Naive B cell (primary cell): ENCODE results near the gene XYLT1. TPM values are rescaled to one million over a fixed set of nuclear protein-coding genes. Genes with fewer than 3 reads are reported as not detected.
A peak's percentile ranks its signal among the peaks of the same experiment; 100 is the strongest.

Source experiments
- ATAC-seq, 2 donors: fragments of 150-1000 bp; cut with Tn5 transposase; 2 replicates each; pipeline ENCODE4 v1.10.0; 2021; ENCODE audit warnings: low read depth in 2 of 2, mild to moderate bottlenecking in 2 of 2, moderate library complexity in 2 of 2
- DNase-seq: peaks from one replicate; pipeline ENCODE4 v3.0.0; 2022
- H3K27ac Mint-ChIP-seq, 6 donors: one replicate each; pipeline ENCODE4 v1.8.0; 2020 to 2022; ENCODE audit warnings: mild to moderate bottlenecking in 6 of 6, mixed read lengths in 6 of 6, moderate library complexity in 5 of 6, inconsistent platforms in 2 of 6
- H3K27me3 Mint-ChIP-seq, 3 donors: one replicate each; pipeline ENCODE4 v1.8.0; 2021 to 2022; ENCODE audit warnings: mixed read lengths in 3 of 3, mild to moderate bottlenecking in 1 of 3
- H3K36me3 Mint-ChIP-seq, 2 donors: one replicate each; pipeline ENCODE4 v1.8.0; 2020 to 2022; ENCODE audit warnings: mixed read lengths in 2 of 2, inconsistent platforms in 1 of 2, mild to moderate bottlenecking in 1 of 2
- H3K4me1 Mint-ChIP-seq, 3 donors: one replicate each; pipeline ENCODE4 v1.8.0; 2020 to 2022; ENCODE audit warnings: mixed read lengths in 3 of 3, inconsistent platforms in 1 of 3, mild to moderate bottlenecking in 1 of 3, moderate library complexity in 1 of 3
- H3K4me3 Mint-ChIP-seq, 8 donors: one replicate each; pipeline ENCODE4 v1.8.0; 2020 to 2022; ENCODE audit warnings: mild to moderate bottlenecking in 8 of 8, mixed read lengths in 8 of 8, moderate library complexity in 8 of 8, inconsistent platforms in 2 of 8
- H3K9me3 Mint-ChIP-seq, 7 donors: one replicate each; pipeline ENCODE4 v1.8.0; 2020 to 2022; ENCODE audit warnings: mixed read lengths in 7 of 7, mild to moderate bottlenecking in 5 of 7, inconsistent platforms in 2 of 7, moderate library complexity in 1 of 7
- polyA plus RNA-seq, 6 donors: library from polyadenylated mRNA; unstranded; fragments of 300-500 nt; fragmentation: Illumina TruSeq; gene quantifications; one replicate each; pipeline ENCODE4 v1.2.3, GENCODE V29; 2021; ENCODE audit warnings: low read depth in 6 of 6

XYLT1 gene
- polyA plus RNA-seq, 6 donors from 2014 or later: 1.7 to 8.7 (median 3.9) TPM

DNA sequence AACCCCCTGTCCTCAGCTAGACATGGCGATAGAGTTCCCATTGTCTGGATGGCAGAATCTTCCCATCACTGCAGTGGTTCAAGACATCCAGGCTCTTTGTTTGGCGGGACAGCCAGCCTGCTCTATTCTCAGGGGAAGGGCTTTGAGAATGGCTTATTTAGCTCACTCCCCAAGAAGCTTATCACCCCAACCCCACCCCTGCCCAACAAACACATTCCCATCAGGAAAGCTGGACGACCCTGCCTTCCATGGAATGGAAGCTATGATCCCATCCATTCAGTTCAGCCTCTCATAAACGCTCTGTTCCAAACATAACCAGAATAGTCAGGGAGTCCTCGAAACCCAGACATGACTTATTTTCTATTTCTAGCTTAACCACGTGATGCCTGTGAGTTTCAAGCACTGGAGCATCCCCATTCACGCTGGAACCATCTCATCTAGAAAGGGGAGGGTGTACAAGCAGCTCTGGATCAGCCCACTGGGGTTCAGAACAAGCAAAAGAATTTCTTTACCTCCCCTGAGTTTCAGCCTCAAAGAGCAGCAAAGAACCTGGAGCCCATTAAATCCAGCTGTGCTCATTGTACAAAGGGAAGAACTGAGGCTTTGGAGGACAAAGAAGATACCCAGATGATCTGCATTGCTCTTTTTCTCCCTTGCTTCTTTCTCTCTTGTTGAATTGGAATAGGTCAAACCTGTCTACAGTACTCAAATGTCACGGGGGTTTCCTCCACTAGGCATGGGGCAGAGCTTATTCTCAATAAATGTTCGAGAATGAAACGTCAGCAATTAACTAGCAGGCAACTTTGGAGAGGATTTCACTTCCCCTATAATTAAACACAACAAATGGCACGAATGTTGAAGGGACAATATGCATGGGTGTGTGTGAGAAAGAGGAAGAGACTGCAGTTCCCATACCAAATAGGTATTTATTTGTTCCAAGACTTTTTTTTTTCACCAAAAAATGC is 93.1 kb downstream of the XYLT1 start:
- H3K4me1 Mint-ChIP-seq: peaks cover 58 to 94% (median 77%) of the 10 kb centered on the region in 3 donors
- peak; percentile 91 to 92 for ATAC-seq
- peak overlapping the region; percentile 23 to 83 (median 75) for H3K4me3 Mint-ChIP-seq
- peak overlapping the region; percentile 96 to 99 (median 99) for H3K27ac Mint-ChIP-seq
- no peaks in the 10 kb centered on the region for H3K36me3 Mint-ChIP-seq
- no peaks in the 10 kb centered on the region for H3K9me3 Mint-ChIP-seq
- H3K27me3 Mint-ChIP-seq: no peaks in the 10 kb centered on the region
- peak; percentile 88 for DNase-seq

- H3K27me3 Mint-ChIP-seq: no peaks in the 10 kb centered on the region
- DNase-seq: peak; percentile 59
- peak overlapping the region; percentile 76 to 99 (median 94) for H3K27ac Mint-ChIP-seq
- peak overlapping the region; percentile 8 to 81 (median 36) for H3K4me3 Mint-ChIP-seq
- peaks cover 66 to 93% (median 81%) of the 10 kb centered on the region in 3 donors for H3K4me1 Mint-ChIP-seq
- peak; percentile 12 to 32 for ATAC-seq
- H3K36me3 Mint-ChIP-seq: no peaks in the 10 kb centered on the region
- no peaks in the 10 kb centered on the region for H3K9me3 Mint-ChIP-seq
These were observed 95.1 kb downstream of the XYLT1 start for GRCh38 chr16:17375461-17376304.

- no peak for DNase-seq
- H3K4me3 Mint-ChIP-seq: peak overlapping the region in 4 of 8 donors; percentile 15 to 59 (median 49)
- H3K27me3 Mint-ChIP-seq: no peaks in the 10 kb centered on the region
- H3K9me3 Mint-ChIP-seq: no peaks in the 10 kb centered on the region
- H3K27ac Mint-ChIP-seq: peak overlapping the region; percentile 76 to 99 (median 94)
- no peaks in the 10 kb centered on the region for H3K36me3 Mint-ChIP-seq
- no peak for ATAC-seq
- H3K4me1 Mint-ChIP-seq: peaks cover 71 to 96% (median 83%) of the 10 kb centered on the region in 3 donors
These were observed 96.0 kb downstream of the XYLT1 start for GRCh38 chr16:17374668-17375255.

- Mint-ChIP-seq H3K36me3 (no peaks in the 10 kb centered on the region), H3K4me3 (no peak overlapping the region), H3K9me3 (no peaks in the 10 kb centered on the region), H3K4me1 (peaks cover 69 to 96% (median 83%) of the 10 kb centered on the region in 3 donors), H3K27me3 (no peaks in the 10 kb centered on the region), H3K27ac (peak overlapping the region in 4 of 6 donors; percentile 35 to 99 (median 70))
- DNase-seq (no peak), ATAC-seq (no peak)
These were observed 97.2 kb downstream of the XYLT1 start for GRCh38 chr16:17373533-17373932.

DNA sequence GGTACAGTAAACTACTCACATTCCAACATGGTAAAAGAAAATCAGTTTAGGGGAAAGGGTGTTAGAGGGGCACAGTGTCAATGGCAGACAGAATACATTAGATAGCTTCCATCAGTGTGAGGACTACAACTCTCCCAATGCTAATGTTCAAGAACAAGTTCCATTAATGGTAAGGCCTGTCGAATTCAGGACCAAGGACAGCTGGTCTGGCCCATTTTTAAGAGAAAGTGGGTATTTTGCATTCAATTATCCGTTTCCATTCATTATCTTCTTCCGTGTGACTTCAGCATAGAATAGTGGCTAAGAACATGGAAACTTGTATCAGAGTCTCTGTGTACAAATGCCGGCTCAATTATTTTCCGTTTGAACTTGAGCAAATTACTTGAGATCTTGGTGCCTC is 98.4 kb downstream of the XYLT1 start:
- H3K36me3 Mint-ChIP-seq: peaks cover under 1% of the 10 kb centered on the region in 2 donors
- H3K4me3 Mint-ChIP-seq: no peak overlapping the region
- peaks cover 0 to under 1% (median 0%) of the 10 kb centered on the region in 7 donors for H3K9me3 Mint-ChIP-seq
- no peak for ATAC-seq
- H3K4me1 Mint-ChIP-seq: peaks cover 70 to 97% (median 81%) of the 10 kb centered on the region in 3 donors
- no peak for DNase-seq
- H3K27me3 Mint-ChIP-seq: no peaks in the 10 kb centered on the region
- peak overlapping the region in 4 of 6 donors; percentile 9 to 99 (median 55) for H3K27ac Mint-ChIP-seq

- no peak for ATAC-seq
- Mint-ChIP-seq H3K4me3 (peak overlapping the region in 6 of 8 donors; percentile 48 to 93 (median 72)), H3K4me1 (peaks cover 74 to 97% (median 88%) of the 10 kb centered on the region in 3 donors), H3K36me3 (peaks cover 4 to 7% of the 10 kb centered on the region in 2 donors), H3K27me3 (no peaks in the 10 kb centered on the region), H3K9me3 (peaks cover 0 to 6% (median 0%) of the 10 kb centered on the region in 7 donors), H3K27ac (peak overlapping the region in 5 of 6 donors; percentile 91 to 99 (median 99))
- DNase-seq: no peak
These were observed 99.5 kb downstream of the XYLT1 start for GRCh38 chr16:17371299-17371698.

DNA sequence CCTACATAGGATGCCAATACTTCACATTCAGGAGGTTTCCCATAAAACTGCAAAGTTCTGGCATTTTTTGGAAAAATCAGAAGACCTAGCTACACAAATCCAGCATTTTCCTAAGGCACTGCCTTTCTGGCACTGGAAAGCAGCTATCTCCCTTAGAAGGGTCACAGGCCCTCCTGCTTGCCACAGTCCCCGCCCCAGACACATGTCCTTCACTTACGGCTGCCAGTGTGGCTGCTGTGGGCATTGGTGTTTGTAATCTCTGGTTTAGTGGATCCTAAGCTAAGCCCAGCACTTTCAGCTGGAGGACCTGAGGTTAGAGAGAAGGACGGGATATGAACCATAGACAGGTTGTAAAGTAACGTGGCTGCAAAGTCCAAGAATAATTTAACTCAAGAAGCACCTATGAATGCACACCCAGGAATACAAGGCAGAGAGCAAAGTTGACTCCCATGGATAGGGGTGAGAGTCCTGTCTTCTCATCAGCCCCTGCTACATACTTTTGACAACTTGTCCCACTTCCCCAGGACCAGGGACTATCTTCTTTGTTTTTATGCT is 100.0 kb downstream of the XYLT1 start:
- no peak for DNase-seq
- ATAC-seq: no peak
- Mint-ChIP-seq H3K27ac (peak overlapping the region; percentile 98 to 99 (median 99)), H3K4me3 (peak overlapping the region; percentile 15 to 95 (median 88)), H3K4me1 (peaks cover 76 to 97% (median 88%) of the 10 kb centered on the region in 3 donors), H3K27me3 (no peaks in the 10 kb centered on the region), H3K9me3 (peaks cover 0 to 6% (median 0%) of the 10 kb centered on the region in 7 donors), H3K36me3 (peaks cover 4 to 7% of the 10 kb centered on the region in 2 donors)

DNA sequence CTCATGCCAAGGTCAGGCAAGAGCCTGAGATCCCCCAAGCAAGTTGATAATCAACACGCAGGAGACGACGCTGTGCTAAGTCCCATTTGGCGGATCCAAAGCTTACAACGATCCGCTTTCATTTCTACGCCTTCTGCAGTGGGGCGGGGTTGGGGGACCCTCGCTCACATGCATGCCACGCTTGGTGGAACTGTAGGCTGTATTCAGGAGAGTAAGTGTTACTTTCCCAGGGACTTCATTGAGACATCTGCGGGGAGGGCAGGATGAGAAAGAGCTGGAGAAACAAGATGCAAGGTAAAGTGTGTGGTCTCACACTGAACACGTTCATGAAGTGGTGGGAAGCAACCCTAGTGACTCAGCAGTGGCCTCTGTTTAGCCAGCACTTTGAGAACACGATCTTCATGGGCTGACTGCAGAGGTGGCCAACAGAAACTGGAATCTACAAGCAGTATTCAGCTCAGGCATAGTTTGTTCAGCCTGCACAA is 100.5 kb downstream of the XYLT1 start:
- Mint-ChIP-seq H3K27ac (peak overlapping the region; percentile 98 to 99 (median 99)), H3K9me3 (peaks cover 0 to 6% (median 0%) of the 10 kb centered on the region in 7 donors), H3K27me3 (no peaks in the 10 kb centered on the region), H3K4me1 (peaks cover 79 to 97% (median 88%) of the 10 kb centered on the region in 3 donors), H3K36me3 (peaks cover 4 to 7% of the 10 kb centered on the region in 2 donors), H3K4me3 (peak overlapping the region in 7 of 8 donors; percentile 81 to 95 (median 91))
- DNase-seq (no peak), ATAC-seq (no peak)

- ATAC-seq (peak; percentile 80 to 81), DNase-seq (peak; percentile 83)
- no peaks in the 10 kb centered on the region for H3K27me3 Mint-ChIP-seq
- H3K27ac Mint-ChIP-seq: peak overlapping the region; percentile 98 to 99 (median 99)
- peaks cover 80 to 97% (median 88%) of the 10 kb centered on the region in 3 donors for H3K4me1 Mint-ChIP-seq
- peaks cover 0 to 6% (median 0%) of the 10 kb centered on the region in 7 donors for H3K9me3 Mint-ChIP-seq
- H3K36me3 Mint-ChIP-seq: peaks cover 4 to 7% of the 10 kb centered on the region in 2 donors
- H3K4me3 Mint-ChIP-seq: peak overlapping the region; percentile 81 to 95 (median 92)
These were observed 101.1 kb downstream of the XYLT1 start for GRCh38 chr16:17369421-17370222.

GRCh38 chr16:17368951-17369350 is 101.8 kb downstream of the XYLT1 start:
- H3K4me1 Mint-ChIP-seq: peaks cover 80 to 97% (median 88%) of the 10 kb centered on the region in 3 donors
- peaks cover 4 to 7% of the 10 kb centered on the region in 2 donors for H3K36me3 Mint-ChIP-seq
- ATAC-seq: peak in 1 of 2 donors; percentile 10
- peaks cover 0 to 6% (median 0%) of the 10 kb centered on the region in 7 donors for H3K9me3 Mint-ChIP-seq
- no peaks in the 10 kb centered on the region for H3K27me3 Mint-ChIP-seq
- H3K27ac Mint-ChIP-seq: peak overlapping the region; percentile 98 to 99 (median 99)
- H3K4me3 Mint-ChIP-seq: peak overlapping the region; percentile 81 to 95 (median 92)
- DNase-seq: no peak

- DNase-seq (no peak), ATAC-seq (no peak)
- peaks cover 4 to 7% of the 10 kb centered on the region in 2 donors for H3K36me3 Mint-ChIP-seq
- H3K27me3 Mint-ChIP-seq: no peaks in the 10 kb centered on the region
- peak overlapping the region; percentile 98 to 99 (median 99) for H3K27ac Mint-ChIP-seq
- peaks cover 77 to 97% (median 88%) of the 10 kb centered on the region in 3 donors for H3K4me1 Mint-ChIP-seq
- H3K9me3 Mint-ChIP-seq: peaks cover 0 to 6% (median 0%) of the 10 kb centered on the region in 7 donors
- H3K4me3 Mint-ChIP-seq: peak overlapping the region; percentile 81 to 95 (median 92)
These were observed 102.3 kb downstream of the XYLT1 start for GRCh38 chr16:17368446-17368845.
